PFSK-1 (cell line): ENCODE data around the gene OPA1.

ENCODE experiments used
- FOXP2 ChIP-seq: optimal IDR thresholded peaks from 2 replicates; pipeline ENCODE3; 2011; ENCODE audit warnings: borderline replicate concordance, control low read depth, inconsistent platforms; ENCODE audit not compliant: insufficient read depth; ENCODE audit errors: extremely low read length, extremely low read depth
- POLR2AphosphoS5 ChIP-seq: IDR thresholded peaks from 2 replicates; pipeline ENCODE4 v1.6.1; 2012; ENCODE audit warnings: low read depth, mild to moderate bottlenecking, control low read depth, low read length, moderate library complexity
- REST ChIP-seq, 2 experiments: IDR thresholded peaks; 2 replicates each; pipeline versions ENCODE4 v1.6.1 to v1.8.0; 2011 to 2012; ENCODE audit warnings: low read depth in 2 of 2, low read length in 2 of 2, control low read depth in 1 of 2, inconsistent platforms in 1 of 2, mild to moderate bottlenecking in 1 of 2, moderate library complexity in 1 of 2; ENCODE audit not compliant: insufficient read depth in 1 of 2
- SIN3A ChIP-seq: IDR thresholded peaks from 2 replicates; pipeline ENCODE4 v1.6.1; 2012; ENCODE audit warnings: mild to moderate bottlenecking, low read length, moderate library complexity, borderline replicate concordance; ENCODE audit not compliant: insufficient read depth
- TAF1 ChIP-seq: IDR thresholded peaks from 2 replicates; pipeline ENCODE4 v1.6.1; 2012; ENCODE audit warnings: low read length, control low read depth, borderline replicate concordance; ENCODE audit not compliant: insufficient read depth

The OPA1 gene

GRCh38 chr3:193589129-193589528, 3.9 kb upstream of the OPA1 start:
- no peak for TF ChIP-seq TAF1

GRCh38 chr3:193589616-193590015, 3.4 kb upstream of the OPA1 start:
- TF ChIP-seq POLR2AphosphoS5 = no peak
- TF ChIP-seq REST (IDR thresholded peaks at IDR 0.05; ENCODE audit: insufficient read depth in 1 of 2, low read depth in 2 of 2, low read length in 2 of 2) = no peak
- TF ChIP-seq FOXP2 = no peak
- no peak for TF ChIP-seq TAF1
- no peak for TF ChIP-seq SIN3A

GRCh38 chr3:193590088-193590856, 2.7 kb upstream of the OPA1 start:
- no peak for TF ChIP-seq FOXP2
- TF ChIP-seq REST (IDR thresholded peaks at IDR 0.05; ENCODE audit: insufficient read depth in 1 of 2, low read depth in 2 of 2, low read length in 2 of 2) = no peak
- TF ChIP-seq POLR2AphosphoS5 = no peak
- TF ChIP-seq TAF1 = no peak
- no peak for TF ChIP-seq SIN3A

GRCh38 chr3:193593668-193594030, 641 bp downstream of the OPA1 start:
- no peak for TF ChIP-seq TAF1

GRCh38 chr3:193594946-193595689, 2.1 kb downstream of the OPA1 start:
- TF ChIP-seq POLR2AphosphoS5 (no peak), FOXP2 (no peak), SIN3A (no peak), REST (IDR thresholded peaks at IDR 0.05; ENCODE audit: insufficient read depth in 1 of 2, low read depth in 2 of 2, low read length in 2 of 2) (no peak), TAF1 (no peak)

GRCh38 chr3:193595939-193596487, 3.0 kb downstream of the OPA1 start:
- TF ChIP-seq SIN3A (no peak), TAF1 (no peak), FOXP2 (no peak), REST (IDR thresholded peaks at IDR 0.05; ENCODE audit: insufficient read depth in 1 of 2, low read depth in 2 of 2, low read length in 2 of 2) (no peak), POLR2AphosphoS5 (no peak)
